Naive B cell (primary cell): ENCODE data around the gene C11orf21. TPM values are rescaled to one million over a fixed set of nuclear protein-coding genes. Genes with fewer than 3 reads are reported as not detected.

ENCODE experiments used
- ATAC-seq, 2 donors: fragments of 150-1000 bp; cut with Tn5 transposase; 2 replicates each; pipeline ENCODE4 v1.10.0; 2021; ENCODE audit warnings: low read depth in 2 of 2, mild to moderate bottlenecking in 2 of 2, moderate library complexity in 2 of 2
- DNase-seq: peaks from one replicate; pipeline ENCODE4 v3.0.0; 2022
- H3K27ac Mint-ChIP-seq, 6 donors: one replicate each; pipeline ENCODE4 v1.8.0; 2020 to 2022; ENCODE audit warnings: mild to moderate bottlenecking in 6 of 6, mixed read lengths in 6 of 6, moderate library complexity in 5 of 6, inconsistent platforms in 2 of 6
- H3K27me3 Mint-ChIP-seq, 3 donors: one replicate each; pipeline ENCODE4 v1.8.0; 2021 to 2022; ENCODE audit warnings: mixed read lengths in 3 of 3, mild to moderate bottlenecking in 1 of 3
- H3K36me3 Mint-ChIP-seq, 2 donors: one replicate each; pipeline ENCODE4 v1.8.0; 2020 to 2022; ENCODE audit warnings: mixed read lengths in 2 of 2, inconsistent platforms in 1 of 2, mild to moderate bottlenecking in 1 of 2
- H3K4me1 Mint-ChIP-seq, 3 donors: one replicate each; pipeline ENCODE4 v1.8.0; 2020 to 2022; ENCODE audit warnings: mixed read lengths in 3 of 3, inconsistent platforms in 1 of 3, mild to moderate bottlenecking in 1 of 3, moderate library complexity in 1 of 3
- H3K4me3 Mint-ChIP-seq, 8 donors: one replicate each; pipeline ENCODE4 v1.8.0; 2020 to 2022; ENCODE audit warnings: mild to moderate bottlenecking in 8 of 8, mixed read lengths in 8 of 8, moderate library complexity in 8 of 8, inconsistent platforms in 2 of 8
- H3K9me3 Mint-ChIP-seq, 7 donors: one replicate each; pipeline ENCODE4 v1.8.0; 2020 to 2022; ENCODE audit warnings: mixed read lengths in 7 of 7, mild to moderate bottlenecking in 5 of 7, inconsistent platforms in 2 of 7, moderate library complexity in 1 of 7
- polyA plus RNA-seq, 6 donors: library from polyadenylated mRNA; unstranded; fragments of 300-500 nt; fragmentation: Illumina TruSeq; gene quantifications; one replicate each; pipeline ENCODE4 v1.2.3, GENCODE V29; 2021; ENCODE audit warnings: low read depth in 6 of 6

Gene C11orf21
- polyA plus RNA-seq, 6 donors from 2014 or later: 8.3 to 15.4 (median 10.2) TPM

- Mint-ChIP-seq H3K36me3 (peaks cover 0 to 12% of the 10 kb centered on the region in 2 donors), H3K27me3 (peaks cover 5 to 9% (median 7%) of the 10 kb centered on the region in 3 donors), H3K27ac (no peak overlapping the region), H3K9me3 (peaks cover 0 to 12% (median 5%) of the 10 kb centered on the region in 7 donors), H3K4me3 (no peak overlapping the region), H3K4me1 (no peaks in the 10 kb centered on the region)
- ATAC-seq: no peak
- no peak for DNase-seq
Observed at GRCh38 chr11:2331404-2331803, 29.7 kb upstream of the C11orf21 start.

GRCh38 chr11:2330696-2331095 is 29.0 kb upstream of the C11orf21 start:
- peaks cover 0 to 12% (median 6%) of the 10 kb centered on the region in 7 donors for H3K9me3 Mint-ChIP-seq
- no peak overlapping the region for H3K4me3 Mint-ChIP-seq
- H3K4me1 Mint-ChIP-seq: no peaks in the 10 kb centered on the region
- H3K36me3 Mint-ChIP-seq: peaks cover 0 to 12% of the 10 kb centered on the region in 2 donors
- ATAC-seq: no peak
- H3K27me3 Mint-ChIP-seq: peaks cover 5 to 9% (median 7%) of the 10 kb centered on the region in 3 donors
- H3K27ac Mint-ChIP-seq: no peak overlapping the region
- DNase-seq: no peak

- no peak for ATAC-seq
- no peak for DNase-seq
- Mint-ChIP-seq H3K9me3 (peaks cover 0 to 12% (median 7%) of the 10 kb centered on the region in 7 donors), H3K4me3 (no peak overlapping the region), H3K27ac (no peak overlapping the region), H3K36me3 (peaks cover 0 to 12% of the 10 kb centered on the region in 2 donors), H3K27me3 (peaks cover 3 to 16% (median 7%) of the 10 kb centered on the region in 3 donors), H3K4me1 (no peaks in the 10 kb centered on the region)
Observed at GRCh38 chr11:2329551-2329950, 27.8 kb upstream of the C11orf21 start.

GRCh38 chr11:2328656-2329354 is 27.1 kb upstream of the C11orf21 start:
- H3K27ac Mint-ChIP-seq: peak overlapping the region in 1 of 6 donors; percentile 9
- H3K27me3 Mint-ChIP-seq: peaks cover 4 to 18% (median 7%) of the 10 kb centered on the region in 3 donors
- peaks cover 0 to 12% of the 10 kb centered on the region in 2 donors for H3K36me3 Mint-ChIP-seq
- DNase-seq (no peak), ATAC-seq (no peak)
- no peaks in the 10 kb centered on the region for H3K4me1 Mint-ChIP-seq
- H3K4me3 Mint-ChIP-seq: no peak overlapping the region
- H3K9me3 Mint-ChIP-seq: peaks cover 0 to 13% (median 10%) of the 10 kb centered on the region in 7 donors

- Mint-ChIP-seq H3K4me3 (no peak overlapping the region), H3K9me3 (peaks cover under 1 to 20% (median 10%) of the 10 kb centered on the region in 7 donors), H3K36me3 (peaks cover 0 to 12% of the 10 kb centered on the region in 2 donors), H3K27me3 (peaks cover 4 to 18% (median 11%) of the 10 kb centered on the region in 3 donors), H3K27ac (peak overlapping the region in 1 of 6 donors; percentile 37), H3K4me1 (no peaks in the 10 kb centered on the region)
- ATAC-seq: no peak
- no peak for DNase-seq
Observed at GRCh38 chr11:2328021-2328420, 26.3 kb upstream of the C11orf21 start.

- DNase-seq (no peak), ATAC-seq (no peak)
- Mint-ChIP-seq H3K27me3 (peaks cover 6 to 25% (median 13%) of the 10 kb centered on the region in 3 donors), H3K9me3 (peaks cover 3 to 27% (median 15%) of the 10 kb centered on the region in 7 donors), H3K36me3 (peaks cover 0 to 12% of the 10 kb centered on the region in 2 donors), H3K27ac (no peak overlapping the region), H3K4me3 (no peak overlapping the region), H3K4me1 (no peaks in the 10 kb centered on the region)
Observed at GRCh38 chr11:2327032-2327431, 25.3 kb upstream of the C11orf21 start.

GRCh38 chr11:2325719-2326118 is 24.0 kb upstream of the C11orf21 start:
- ATAC-seq (no peak), DNase-seq (no peak)
- H3K9me3 Mint-ChIP-seq: peaks cover 0 to 25% (median 15%) of the 10 kb centered on the region in 7 donors
- peaks cover 13 to 25% (median 13%) of the 10 kb centered on the region in 3 donors for H3K27me3 Mint-ChIP-seq
- H3K4me1 Mint-ChIP-seq: no peaks in the 10 kb centered on the region
- H3K4me3 Mint-ChIP-seq: no peak overlapping the region
- peak overlapping the region in 1 of 6 donors; percentile 9 for H3K27ac Mint-ChIP-seq
- H3K36me3 Mint-ChIP-seq: peaks cover 0 to 5% of the 10 kb centered on the region in 2 donors

GRCh38 chr11:2325123-2325522 is 23.4 kb upstream of the C11orf21 start:
- DNase-seq: no peak
- ATAC-seq: no peak

GRCh38 chr11:2321311-2321683 is 19.6 kb upstream of the C11orf21 start:
- Mint-ChIP-seq H3K27ac (no peak overlapping the region), H3K4me3 (no peak overlapping the region), H3K36me3 (peaks cover 0 to 7% of the 10 kb centered on the region in 2 donors)

More at GRCh38 chr11:2325123-2325522, 23.4 kb upstream of the C11orf21 start:
- H3K4me3 Mint-ChIP-seq: no peak overlapping the region
- no peaks in the 10 kb centered on the region for H3K36me3 Mint-ChIP-seq
- peak overlapping the region in 2 of 6 donors; percentile 77 to 96 for H3K27ac Mint-ChIP-seq
- H3K27me3 Mint-ChIP-seq: peaks cover 13 to 21% (median 13%) of the 10 kb centered on the region in 3 donors
- H3K4me1 Mint-ChIP-seq: no peaks in the 10 kb centered on the region
- H3K9me3 Mint-ChIP-seq: peaks cover 0 to 20% (median 14%) of the 10 kb centered on the region in 7 donors

GRCh38 chr11:2320568-2321310 is 19.0 kb upstream of the C11orf21 start:
- H3K4me3 Mint-ChIP-seq: peak overlapping the region in 1 of 8 donors; percentile 52
- no peaks in the 10 kb centered on the region for H3K4me1 Mint-ChIP-seq
- peaks cover 0 to 7% of the 10 kb centered on the region in 2 donors for H3K36me3 Mint-ChIP-seq
- DNase-seq (no peak), ATAC-seq (no peak)
- peaks cover 0 to 23% (median 11%) of the 10 kb centered on the region in 7 donors for H3K9me3 Mint-ChIP-seq
- peaks cover 6 to 15% (median 13%) of the 10 kb centered on the region in 3 donors for H3K27me3 Mint-ChIP-seq
- no peak overlapping the region for H3K27ac Mint-ChIP-seq

More at GRCh38 chr11:2321311-2321683, 19.6 kb upstream of the C11orf21 start:
- Mint-ChIP-seq H3K4me1 (no peaks in the 10 kb centered on the region), H3K9me3 (peaks cover 0 to 23% (median 14%) of the 10 kb centered on the region in 7 donors), H3K27me3 (peaks cover 6 to 15% (median 13%) of the 10 kb centered on the region in 3 donors)
- ATAC-seq (no peak), DNase-seq (no peak)

GRCh38 chr11:2319791-2320472 is 18.2 kb upstream of the C11orf21 start:
- no peak for DNase-seq
- Mint-ChIP-seq H3K27ac (no peak overlapping the region), H3K27me3 (peaks cover 6 to 13% (median 11%) of the 10 kb centered on the region in 3 donors), H3K9me3 (peaks cover 0 to 23% (median 11%) of the 10 kb centered on the region in 7 donors), H3K36me3 (peaks cover 0 to 7% of the 10 kb centered on the region in 2 donors), H3K4me3 (no peak overlapping the region), H3K4me1 (no peaks in the 10 kb centered on the region)
- ATAC-seq: no peak

- no peak for ATAC-seq
- H3K4me1 Mint-ChIP-seq: no peaks in the 10 kb centered on the region
- H3K27me3 Mint-ChIP-seq: peaks cover 6 to 9% (median 6%) of the 10 kb centered on the region in 3 donors
- no peak for DNase-seq
- H3K4me3 Mint-ChIP-seq: no peak overlapping the region
- H3K36me3 Mint-ChIP-seq: peaks cover 0 to 7% of the 10 kb centered on the region in 2 donors
- H3K9me3 Mint-ChIP-seq: peaks cover 0 to 20% (median 8%) of the 10 kb centered on the region in 7 donors
- H3K27ac Mint-ChIP-seq: no peak overlapping the region
Observed at GRCh38 chr11:2318707-2319106, 17.0 kb upstream of the C11orf21 start.

GRCh38 chr11:2318123-2318522 is 16.4 kb upstream of the C11orf21 start:
- DNase-seq (no peak), ATAC-seq (no peak)
- Mint-ChIP-seq H3K36me3 (peaks cover 0 to 7% of the 10 kb centered on the region in 2 donors), H3K9me3 (peaks cover 0 to 18% (median 8%) of the 10 kb centered on the region in 7 donors), H3K4me1 (no peaks in the 10 kb centered on the region), H3K27me3 (peaks cover 3 to 9% (median 6%) of the 10 kb centered on the region in 3 donors), H3K27ac (no peak overlapping the region), H3K4me3 (no peak overlapping the region)
